HAP-1 (cell line): ENCODE data around the gene MED15.

Experiments used
- DNase-seq, 2 experiments: peaks; one replicate each; pipeline ENCODE4 v3.0.0-alpha.2; 2016 to 2020; ENCODE audit warnings: low spot score in 2 of 2
- H3K27me3 ChIP-seq: fragments of 250-450 bp; sonication (Bioruptor Pico); 2 replicates; pipeline ENCODE4 v1.5.1; 2020; ENCODE audit warnings: low read depth, mild to moderate bottlenecking, moderate library complexity
- H3K36me3 ChIP-seq: fragments of 250-450 bp; sonication (Bioruptor Pico); replicated peaks from 2 replicates; pipeline ENCODE4 v1.5.1; 2020; ENCODE audit warnings: mild to moderate bottlenecking
- H3K4me1 ChIP-seq: fragments of 250-450 bp; sonication (Bioruptor Pico); 2 replicates; pipeline ENCODE4 v1.5.1; 2020; ENCODE audit warnings: mild to moderate bottlenecking
- H3K4me3 ChIP-seq: fragments of 250-450 bp; sonication (Bioruptor Pico); 2 replicates; pipeline ENCODE4 v1.5.1; 2020; ENCODE audit warnings: mild to moderate bottlenecking, moderate library complexity
- H3K9me3 ChIP-seq: fragments of 250-450 bp; sonication (Bioruptor Pico); 2 replicates; pipeline ENCODE4 v1.5.1; 2020; ENCODE audit warnings: mild to moderate bottlenecking, moderate library complexity
- in situ Hi-C: fragments of 300-500 bp; cut with MboI; formaldehyde crosslinking; loops from 3 replicates; pipeline ENCODE4 v1.14.3; 2020; ENCODE audit warnings: low sequenced_read_pairs, inconsistent platforms, mixed read lengths

The MED15 gene

DNA sequence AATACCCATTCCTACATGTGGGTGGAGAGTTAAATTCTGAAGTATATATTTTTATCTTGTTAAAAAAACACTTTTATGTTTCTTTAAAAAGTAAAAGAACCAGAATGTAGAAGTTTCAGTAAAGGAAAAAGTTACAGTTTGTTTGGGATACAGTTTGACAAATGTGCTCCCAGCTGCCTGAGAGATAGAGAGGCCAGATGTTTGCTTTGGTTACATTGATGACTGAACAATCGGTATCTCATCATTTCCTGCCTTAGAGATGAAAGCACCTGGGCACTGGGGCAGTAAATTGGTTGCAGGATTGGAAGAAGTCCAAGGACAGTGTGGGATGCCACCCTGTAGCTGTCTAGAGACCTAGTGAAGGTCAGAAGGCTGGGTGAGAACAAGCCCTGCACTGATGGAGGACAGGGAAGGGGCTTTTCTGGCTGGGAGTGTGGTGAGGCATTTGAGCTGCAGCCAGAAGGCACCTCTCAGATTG lies 16.6 kb downstream of the MED15 start:
- Histone ChIP-seq H3K36me3 (peaks cover 53% of the 10 kb centered on the region), H3K27me3 (no peaks in the 10 kb centered on the region), H3K4me3 (no peak overlapping the region), H3K4me1 (no peaks in the 10 kb centered on the region), H3K9me3 (no peaks in the 10 kb centered on the region)
- in situ Hi-C loops: no loop called here
- DNase-seq: no peak

DNA sequence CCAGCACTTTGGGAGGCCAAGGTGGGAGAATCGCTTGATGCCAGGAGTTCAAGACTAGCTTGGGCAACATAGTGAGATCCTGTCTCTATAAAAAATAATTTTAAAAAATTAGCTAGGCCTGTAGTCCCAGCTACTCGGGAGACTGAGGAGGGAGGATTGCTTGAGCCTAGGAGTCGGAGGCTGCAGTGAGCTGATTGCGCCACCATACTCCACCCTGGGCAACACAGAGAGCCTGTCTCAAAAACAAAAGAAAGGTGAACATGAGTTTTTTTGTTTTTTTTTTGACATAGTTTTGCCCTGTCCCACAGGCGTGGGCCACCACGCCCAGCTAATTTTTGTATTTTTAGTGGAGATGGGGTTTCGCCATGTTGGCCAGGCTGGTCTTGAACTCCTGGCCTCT lies 17.6 kb downstream of the MED15 start:
- DNase-seq: no peak
- Histone ChIP-seq H3K4me3 (no peak overlapping the region), H3K36me3 (peaks cover 52% of the 10 kb centered on the region), H3K9me3 (no peaks in the 10 kb centered on the region), H3K4me1 (no peaks in the 10 kb centered on the region), H3K27me3 (no peaks in the 10 kb centered on the region)
- in situ Hi-C loops: no loop called here

GRCh38 chr22:20526305-20526627 lies 18.9 kb downstream of the MED15 start:
- no peak for DNase-seq
- H3K27me3 ChIP-seq: no peaks in the 10 kb centered on the region
- H3K9me3 ChIP-seq: no peaks in the 10 kb centered on the region
- in situ Hi-C loops: no loop called here
- peaks cover 55% of the 10 kb centered on the region for H3K36me3 ChIP-seq
- H3K4me3 ChIP-seq: no peak overlapping the region
- H3K4me1 ChIP-seq: no peaks in the 10 kb centered on the region

GRCh38 chr22:20526628-20527355 lies 19.4 kb downstream of the MED15 start:
- Histone ChIP-seq H3K9me3 (no peaks in the 10 kb centered on the region), H3K4me1 (no peaks in the 10 kb centered on the region), H3K4me3 (no peak overlapping the region), H3K36me3 (peaks cover 57% of the 10 kb centered on the region), H3K27me3 (no peaks in the 10 kb centered on the region)
- DNase-seq: no peak
- in situ Hi-C loops: no loop called here

GRCh38 chr22:20528405-20528978 lies 21.1 kb downstream of the MED15 start:
- Histone ChIP-seq H3K9me3 (no peaks in the 10 kb centered on the region), H3K4me3 (no peak overlapping the region), H3K27me3 (no peaks in the 10 kb centered on the region), H3K36me3 (peaks cover 43% of the 10 kb centered on the region), H3K4me1 (no peaks in the 10 kb centered on the region)
- in situ Hi-C loops: no loop called here
- DNase-seq: no peak

DNA sequence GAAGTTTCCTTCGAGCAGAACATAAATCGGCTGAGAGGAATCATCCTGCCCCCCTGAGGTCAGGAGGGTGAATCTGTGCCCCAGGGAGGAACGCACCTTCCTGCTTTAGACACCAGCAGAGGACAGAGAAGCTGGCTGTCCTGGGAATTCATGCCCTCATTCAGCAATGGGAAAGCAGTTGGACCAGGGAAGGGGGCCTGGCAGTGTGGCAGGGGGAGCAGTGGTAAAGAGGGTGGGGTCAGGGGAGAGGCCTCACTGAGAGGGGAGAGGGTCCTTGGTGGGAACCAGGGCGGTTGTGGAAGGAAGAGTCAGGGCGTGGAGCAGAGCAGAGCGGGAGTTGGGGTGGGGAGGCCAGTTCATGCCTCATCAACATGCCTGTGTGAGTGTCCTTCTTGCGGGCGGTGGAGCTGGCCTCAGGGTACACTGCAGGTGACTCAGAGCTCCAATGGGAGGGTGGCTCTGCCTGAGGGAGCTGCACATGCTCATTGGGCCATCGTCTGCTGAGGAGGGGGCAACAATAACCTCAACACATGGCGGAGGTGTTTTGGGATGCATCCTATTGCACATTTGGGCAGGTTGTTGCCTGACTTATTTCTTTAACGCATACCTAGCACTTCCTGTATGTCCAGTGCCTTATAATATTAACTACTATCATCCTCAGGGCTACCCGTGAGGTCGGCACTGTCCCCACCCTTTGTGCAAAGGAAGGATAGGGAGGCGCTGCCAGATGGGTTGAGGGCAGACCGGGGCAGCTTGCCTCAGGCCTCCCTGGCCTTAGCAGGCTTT lies 23.2 kb downstream of the MED15 start:
- no peak for DNase-seq
- H3K4me3 ChIP-seq: no peak overlapping the region
- in situ Hi-C loops: no loop called here
- H3K9me3 ChIP-seq: no peaks in the 10 kb centered on the region
- no peaks in the 10 kb centered on the region for H3K4me1 ChIP-seq
- H3K27me3 ChIP-seq: no peaks in the 10 kb centered on the region
- H3K36me3 ChIP-seq: peaks cover 39% of the 10 kb centered on the region

GRCh38 chr22:20531154-20531403 lies 23.7 kb downstream of the MED15 start:
- in situ Hi-C loops: no loop called here
- H3K27me3 ChIP-seq: no peaks in the 10 kb centered on the region
- H3K9me3 ChIP-seq: no peaks in the 10 kb centered on the region
- no peak for DNase-seq
- no peaks in the 10 kb centered on the region for H3K4me1 ChIP-seq
- no peak overlapping the region for H3K4me3 ChIP-seq
- peaks cover 36% of the 10 kb centered on the region for H3K36me3 ChIP-seq

- Histone ChIP-seq H3K27me3 (no peaks in the 10 kb centered on the region), H3K4me1 (no peaks in the 10 kb centered on the region), H3K4me3 (no peak overlapping the region), H3K36me3 (peaks cover 32% of the 10 kb centered on the region), H3K9me3 (no peaks in the 10 kb centered on the region)
- no peak for DNase-seq
- in situ Hi-C loops: no loop called here
These were observed 24.2 kb downstream of the MED15 start for GRCh38 chr22:20531404-20532201.

- peaks cover 33% of the 10 kb centered on the region for H3K36me3 ChIP-seq
- no peak overlapping the region for H3K4me3 ChIP-seq
- no peaks in the 10 kb centered on the region for H3K4me1 ChIP-seq
- in situ Hi-C loops: no loop called here
- no peak for DNase-seq
- no peaks in the 10 kb centered on the region for H3K27me3 ChIP-seq
- H3K9me3 ChIP-seq: no peaks in the 10 kb centered on the region
These were observed 25.0 kb downstream of the MED15 start for GRCh38 chr22:20532256-20532993.

DNA sequence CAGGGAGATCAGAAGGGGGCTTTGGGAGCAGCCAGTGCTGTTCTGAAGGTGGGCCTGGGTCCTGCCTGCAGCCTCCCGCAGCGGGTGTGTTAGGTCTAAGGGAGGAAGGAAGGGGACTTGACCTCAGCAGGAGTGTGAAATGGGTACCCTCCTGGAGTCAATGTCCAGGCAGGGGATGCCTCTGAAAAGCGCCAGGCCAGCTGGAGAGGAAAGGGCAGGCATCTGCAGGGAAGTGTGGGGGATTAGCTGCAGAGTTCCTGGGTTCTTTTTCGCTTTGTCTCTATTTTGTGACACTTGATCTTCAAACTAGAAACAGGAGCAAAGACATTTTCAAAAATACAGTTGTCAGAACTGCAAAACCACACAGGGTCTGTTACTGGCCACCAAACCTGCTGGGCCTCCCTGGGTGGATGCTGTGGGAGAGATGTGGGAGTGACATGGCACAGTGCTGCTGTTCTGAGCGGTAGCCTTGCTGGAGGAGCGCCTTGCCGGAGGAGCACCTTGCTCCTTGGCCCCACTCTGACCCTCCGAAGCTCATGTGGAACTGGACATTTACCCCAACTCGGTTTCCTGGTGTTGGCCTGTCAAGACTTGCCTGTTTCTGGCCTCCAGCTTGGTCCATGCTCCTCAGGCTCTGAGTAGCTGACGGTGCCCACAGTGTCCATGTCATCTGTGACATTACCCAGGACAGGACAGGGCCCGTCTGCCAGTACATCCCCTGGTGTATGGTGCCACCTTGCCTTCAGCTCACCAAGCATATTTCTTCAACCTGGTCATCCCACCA lies 25.9 kb downstream of the MED15 start:
- DNase-seq: no peak
- peaks cover 34% of the 10 kb centered on the region for H3K36me3 ChIP-seq
- in situ Hi-C loops: no loop called here
- H3K4me1 ChIP-seq: no peaks in the 10 kb centered on the region
- H3K9me3 ChIP-seq: no peaks in the 10 kb centered on the region
- H3K4me3 ChIP-seq: no peak overlapping the region
- no peaks in the 10 kb centered on the region for H3K27me3 ChIP-seq

GRCh38 chr22:20533879-20534265 lies 26.5 kb downstream of the MED15 start:
- no peaks in the 10 kb centered on the region for H3K4me1 ChIP-seq

GRCh38 chr22:20536590-20537324 lies 29.3 kb downstream of the MED15 start:
- no peak for DNase-seq
- no peak overlapping the region for H3K4me3 ChIP-seq
- H3K9me3 ChIP-seq: no peaks in the 10 kb centered on the region
- in situ Hi-C loops: no loop called here
- H3K36me3 ChIP-seq: peaks cover 35% of the 10 kb centered on the region
- H3K4me1 ChIP-seq: no peaks in the 10 kb centered on the region
- no peaks in the 10 kb centered on the region for H3K27me3 ChIP-seq

More at GRCh38 chr22:20533879-20534265, 26.5 kb downstream of the MED15 start:
- Histone ChIP-seq H3K27me3 (no peaks in the 10 kb centered on the region), H3K36me3 (peaks cover 34% of the 10 kb centered on the region), H3K4me3 (no peak overlapping the region), H3K9me3 (no peaks in the 10 kb centered on the region)
- in situ Hi-C loops: no loop called here
- DNase-seq: no peak
